K562 (cell line): Measurements from ENCODE around the gene CCDC185.

Experiments
- HDAC1 ChIP-seq, 2 experiments: fragments of 450-650 bp; IDR thresholded peaks; 2 replicates each; pipeline ENCODE4 v1.6.1; 2016 to 2017; ENCODE audit warnings: inconsistent platforms in 1 of 2, mild to moderate bottlenecking in 1 of 2, moderate library complexity in 1 of 2
- POLR2A ChIP-seq: fragments of 450-650 bp; conservative IDR thresholded peaks from 2 replicates; pipeline ENCODE4 v1.6.1; 2016
- ZNF740 ChIP-seq, 3 experiments: fragments of 200-800 bp in 1 of 3; sonication (Bioruptor generic) in 1 of 3; sonication (generic) in 1 of 3; formaldehyde crosslinking in 1 of 3; IDR thresholded peaks; 2 replicates each; pipeline versions ENCODE4 v1.6.1 to v1.8.0; 2016 to 2022; ENCODE audit warnings: mild to moderate bottlenecking in 2 of 3, missing compliant biosample characterization in 2 of 3, missing genetic modification characterization in 2 of 3, missing genetic modification reagents in 1 of 3

- TF ChIP-seq POLR2A (no peak), ZNF740 (CRISPR knock-in tag; IDR thresholded peaks at IDR 0.05) (no peak), ZNF740 (tag; IDR thresholded peaks at IDR 0.05) (no peak), HDAC1 (IDR thresholded peaks at IDR 0.05) (no peak)
These were observed 19.1 kb upstream of the CCDC185 start for GRCh38 chr1:223374064-223374610.
